Peyer's patch (tissue), 4 donors: ENCODE results near the gene UNC5A. TPM values are rescaled to one million over a fixed set of nuclear protein-coding genes. Genes with fewer than 3 reads are reported as not detected.

Experiments used
- DNase-seq, 3 donors: peaks; one replicate each; pipeline ENCODE4 v3.0.0-alpha.2; 2017 to 2019
- H3K27ac ChIP-seq, 4 donors: fragments of 200-600 bp; sonication (generic); one replicate each; pipeline ENCODE4 v1.5.1; 2016 to 2019
- H3K27me3 ChIP-seq, 2 donors: fragments of 200-600 bp; sonication (generic); one replicate each; pipeline ENCODE4 v1.5.1; 2019
- H3K36me3 ChIP-seq, 3 donors: fragments of 200-600 bp; sonication (generic); one replicate each; pipeline ENCODE4 v1.5.1; 2016 to 2019
- H3K4me1 ChIP-seq, 4 donors: fragments of 200-600 bp; sonication (generic); one replicate each; pipeline ENCODE4 v1.5.1; 2016 to 2019
- H3K4me3 ChIP-seq, 4 donors: fragments of 200-600 bp; sonication (generic); 1 replicate in 3 of 4; 2 replicates in 1 of 4; pipeline ENCODE4 v1.5.1; 2016 to 2019; ENCODE audit warnings: mild to moderate bottlenecking in 1 of 4
- H3K9me3 ChIP-seq, 4 donors: fragments of 200-600 bp; sonication (generic); one replicate each; pipeline ENCODE4 v1.5.1; 2016 to 2019; ENCODE audit warnings: mild to moderate bottlenecking in 1 of 4
- POLR2A ChIP-seq, 2 donors: fragments of 450-650 bp; IDR thresholded peaks; one replicate each; pipeline ENCODE4 v1.5.1; 2017; ENCODE audit warnings: antibody characterized with exemption in 2 of 2, mild to moderate bottlenecking in 2 of 2, moderate library complexity in 2 of 2
- total RNA-seq, 4 donors: library from RNA; depleted of rRNA; stranded (reverse); fragments of >200 nt; gene quantifications; one replicate each; pipeline ENCODE4 v1.1.0, GENCODE V29; 2016
- TF ChIP-seq, protein P1 (sequence below), 6 experiments: fragments of 450-650 bp in 4 of 6; fragments of 200-600 bp in 2 of 6; sonication (generic) in 1 of 6; IDR thresholded peaks; one replicate each; pipeline ENCODE4 v1.5.1; 2017 to 2019; ENCODE audit warnings: antibody characterized with exemption in 6 of 6, mild to moderate bottlenecking in 3 of 6, moderate library complexity in 1 of 6

UNC5A gene
- total RNA-seq, 4 donors from 2014 or later = 0.18 TPM; not detected in 3

DNA sequence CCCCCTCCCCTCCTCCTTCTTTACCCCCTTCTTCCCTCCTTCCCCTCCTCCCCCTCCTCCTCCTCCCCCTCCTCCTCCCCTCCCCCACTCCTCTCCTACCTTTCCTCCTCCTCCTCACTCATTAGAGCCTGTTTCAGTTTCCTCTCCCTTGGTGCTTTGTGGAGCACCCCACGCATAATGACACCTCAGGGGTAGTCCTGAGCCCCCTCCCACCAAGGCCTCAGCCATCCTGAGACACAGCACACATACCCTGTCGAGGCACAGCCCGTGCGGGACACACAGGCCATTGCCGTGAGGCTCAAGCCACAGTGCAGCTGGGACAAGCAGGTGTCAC lies 53.4 kb downstream of the UNC5A start:
- Histone ChIP-seq H3K27me3 (peaks cover 0 to 17% of the 10 kb centered on the region in 2 donors), H3K4me1 (no peaks in the 10 kb centered on the region)
- no peak for TF ChIP-seq POLR2A (IDR thresholded peaks at IDR 0.05)
- TF ChIP-seq, protein P1, sequence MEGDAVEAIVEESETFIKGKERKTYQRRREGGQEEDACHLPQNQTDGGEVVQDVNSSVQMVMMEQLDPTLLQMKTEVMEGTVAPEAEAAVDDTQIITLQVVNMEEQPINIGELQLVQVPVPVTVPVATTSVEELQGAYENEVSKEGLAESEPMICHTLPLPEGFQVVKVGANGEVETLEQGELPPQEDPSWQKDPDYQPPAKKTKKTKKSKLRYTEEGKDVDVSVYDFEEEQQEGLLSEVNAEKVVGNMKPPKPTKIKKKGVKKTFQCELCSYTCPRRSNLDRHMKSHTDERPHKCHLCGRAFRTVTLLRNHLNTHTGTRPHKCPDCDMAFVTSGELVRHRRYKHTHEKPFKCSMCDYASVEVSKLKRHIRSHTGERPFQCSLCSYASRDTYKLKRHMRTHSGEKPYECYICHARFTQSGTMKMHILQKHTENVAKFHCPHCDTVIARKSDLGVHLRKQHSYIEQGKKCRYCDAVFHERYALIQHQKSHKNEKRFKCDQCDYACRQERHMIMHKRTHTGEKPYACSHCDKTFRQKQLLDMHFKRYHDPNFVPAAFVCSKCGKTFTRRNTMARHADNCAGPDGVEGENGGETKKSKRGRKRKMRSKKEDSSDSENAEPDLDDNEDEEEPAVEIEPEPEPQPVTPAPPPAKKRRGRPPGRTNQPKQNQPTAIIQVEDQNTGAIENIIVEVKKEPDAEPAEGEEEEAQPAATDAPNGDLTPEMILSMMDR (IDR thresholded peaks at IDR 0.05) = no peak

DNA sequence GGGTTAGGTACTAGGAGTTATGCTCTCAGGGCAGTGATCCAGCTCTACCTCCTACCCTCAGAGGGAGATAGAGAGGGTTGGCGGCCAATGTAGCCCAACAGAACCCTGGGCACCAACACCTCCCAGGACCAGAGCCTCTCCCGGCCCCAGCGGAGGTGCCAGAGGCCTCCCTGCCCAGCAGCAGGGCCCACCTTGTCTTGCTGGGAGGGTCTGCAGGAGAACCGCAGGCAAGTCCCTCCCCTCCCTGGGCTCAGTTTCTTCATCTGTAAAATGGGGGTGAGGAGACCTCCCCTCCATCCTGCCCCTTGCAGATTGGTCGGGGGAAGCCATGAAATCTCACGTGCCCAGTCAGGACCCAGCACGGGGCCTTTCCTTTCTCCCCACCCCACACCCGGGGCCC lies 54.4 kb downstream of the UNC5A start:
- Histone ChIP-seq H3K27me3 (peaks cover 0 to 17% of the 10 kb centered on the region in 2 donors), H3K36me3 (no peaks in the 10 kb centered on the region), H3K27ac (no peak overlapping the region), H3K9me3 (no peaks in the 10 kb centered on the region), H3K4me1 (no peaks in the 10 kb centered on the region), H3K4me3 (no peak overlapping the region)
- DNase-seq = no peak
- no peak for TF ChIP-seq POLR2A (IDR thresholded peaks at IDR 0.05)
- TF ChIP-seq, protein P1 (IDR thresholded peaks at IDR 0.05) = no peak

More for the DNA sequence above, 53.4 kb downstream of the UNC5A start:
- no peak for DNase-seq
- no peak overlapping the region for H3K27ac ChIP-seq
- no peak overlapping the region for H3K4me3 ChIP-seq
- no peaks in the 10 kb centered on the region for H3K9me3 ChIP-seq
- no peaks in the 10 kb centered on the region for H3K36me3 ChIP-seq

DNA sequence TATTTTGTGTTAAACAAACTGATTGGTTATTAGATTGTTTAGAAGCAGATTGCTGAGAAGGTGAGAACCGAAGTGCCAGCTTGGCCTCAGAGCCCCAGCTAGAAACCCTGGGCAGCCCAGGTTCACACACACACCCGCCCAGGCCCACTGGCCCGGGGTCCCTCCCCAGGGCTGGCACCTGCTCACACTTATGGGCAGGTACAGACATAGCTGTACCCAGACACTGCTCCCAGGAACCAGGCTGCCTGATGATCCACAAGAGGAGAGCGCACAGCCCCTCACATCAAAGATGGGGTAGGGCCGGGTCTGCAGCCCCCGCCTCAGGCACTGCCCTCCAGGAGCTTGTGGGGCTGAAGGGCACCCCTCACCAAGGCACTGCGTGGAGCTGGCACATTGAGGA lies 55.6 kb downstream of the UNC5A start:
- DNase-seq = no peak
- H3K36me3 ChIP-seq = no peaks in the 10 kb centered on the region
- TF ChIP-seq, protein P1 (IDR thresholded peaks at IDR 0.05) = no peak
- TF ChIP-seq POLR2A (IDR thresholded peaks at IDR 0.05) = no peak
- no peak overlapping the region for H3K4me3 ChIP-seq
- no peaks in the 10 kb centered on the region for H3K4me1 ChIP-seq
- peaks cover 0 to 6% (median 0%) of the 10 kb centered on the region in 4 donors for H3K9me3 ChIP-seq
- H3K27ac ChIP-seq = no peak overlapping the region
- peaks cover 0 to 17% of the 10 kb centered on the region in 2 donors for H3K27me3 ChIP-seq

DNA sequence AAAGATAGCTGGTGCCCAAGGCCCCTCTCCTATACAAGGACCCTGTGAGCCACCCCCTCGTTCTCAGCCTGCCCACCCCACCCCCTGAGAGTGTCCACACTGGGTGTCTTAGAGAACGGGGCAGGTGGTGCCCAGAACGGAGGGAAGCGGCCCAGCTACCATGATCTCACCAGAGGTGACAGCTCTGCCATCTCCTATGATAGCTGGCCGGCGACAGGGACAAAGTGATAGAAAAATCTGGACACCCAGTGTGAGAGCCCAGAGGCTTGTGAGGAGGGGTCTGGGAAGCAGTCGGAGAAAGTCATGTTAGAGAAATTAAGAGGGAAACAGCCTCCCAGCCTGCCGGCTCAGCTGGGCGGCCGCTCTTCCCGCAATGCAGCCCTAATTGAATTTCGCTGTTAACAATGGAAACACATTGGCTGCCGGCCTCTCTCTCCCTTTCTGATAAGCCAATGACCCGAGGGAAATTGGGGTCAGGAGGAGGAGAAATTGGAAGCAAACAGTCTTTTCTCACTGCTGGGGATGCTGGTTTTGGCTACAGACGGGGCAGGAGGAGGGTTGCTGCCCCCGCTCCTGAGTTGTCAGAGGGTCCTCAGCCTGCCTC lies 56.5 kb downstream of the UNC5A start:
- Histone ChIP-seq H3K4me3 (no peak overlapping the region), H3K27ac (no peak overlapping the region), H3K4me1 (no peaks in the 10 kb centered on the region), H3K27me3 (peaks cover 0 to 17% of the 10 kb centered on the region in 2 donors), H3K36me3 (no peaks in the 10 kb centered on the region), H3K9me3 (peaks cover 0 to 6% (median 0%) of the 10 kb centered on the region in 4 donors)
- no peak for TF ChIP-seq POLR2A (IDR thresholded peaks at IDR 0.05)
- no peak for DNase-seq

DNA sequence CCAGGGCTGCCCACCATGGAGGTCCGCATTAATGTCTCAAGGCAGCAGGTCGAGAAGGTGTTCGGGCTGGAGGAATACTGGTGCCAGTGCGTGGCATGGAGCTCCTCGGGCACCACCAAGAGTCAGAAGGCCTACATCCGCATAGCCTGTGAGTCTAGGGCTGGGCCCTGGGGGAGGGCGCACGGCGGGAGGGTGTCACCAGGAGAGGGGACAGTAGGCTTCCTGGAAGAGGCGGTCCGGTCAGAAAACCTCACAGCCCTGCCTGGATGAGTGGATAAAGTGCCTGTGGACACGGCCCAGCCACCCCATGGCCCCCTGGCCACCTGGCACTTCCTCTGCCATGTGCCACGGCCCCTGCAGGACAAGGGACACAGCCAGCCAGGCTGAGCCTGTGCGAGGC lies 57.8 kb downstream of the UNC5A start:
- Histone ChIP-seq H3K27me3 (peaks cover 0 to 11% of the 10 kb centered on the region in 2 donors), H3K36me3 (no peaks in the 10 kb centered on the region), H3K4me1 (no peaks in the 10 kb centered on the region), H3K27ac (no peak overlapping the region), H3K9me3 (peaks cover 0 to 6% (median 0%) of the 10 kb centered on the region in 4 donors), H3K4me3 (no peak overlapping the region)
- TF ChIP-seq, protein P1 (IDR thresholded peaks at IDR 0.05) = no peak
- TF ChIP-seq POLR2A (IDR thresholded peaks at IDR 0.05) = no peak
- no peak for DNase-seq

DNA sequence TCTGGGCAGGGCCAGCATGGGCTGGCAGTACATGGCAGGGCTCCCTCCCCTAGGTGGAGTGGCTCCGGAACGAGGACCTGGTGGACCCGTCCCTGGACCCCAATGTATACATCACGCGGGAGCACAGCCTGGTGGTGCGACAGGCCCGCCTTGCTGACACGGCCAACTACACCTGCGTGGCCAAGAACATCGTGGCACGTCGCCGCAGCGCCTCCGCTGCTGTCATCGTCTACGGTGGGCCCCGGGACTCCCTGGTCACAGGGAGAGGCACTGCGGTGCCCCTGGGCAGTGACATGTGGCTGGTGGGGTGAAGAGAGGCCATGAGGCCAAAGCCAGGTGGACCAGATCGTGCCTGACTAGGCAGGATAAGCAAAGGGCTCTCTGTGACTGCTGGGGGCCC lies 58.4 kb downstream of the UNC5A start:
- peaks cover 0 to 11% of the 10 kb centered on the region in 2 donors for H3K27me3 ChIP-seq
- H3K27ac ChIP-seq = no peak overlapping the region
- H3K9me3 ChIP-seq = peaks cover 0 to 6% (median 0%) of the 10 kb centered on the region in 4 donors
- no peak for DNase-seq
- no peak overlapping the region for H3K4me3 ChIP-seq
- no peak for TF ChIP-seq POLR2A (IDR thresholded peaks at IDR 0.05)
- TF ChIP-seq, protein P1 (IDR thresholded peaks at IDR 0.05) = no peak
- no peaks in the 10 kb centered on the region for H3K4me1 ChIP-seq
- no peaks in the 10 kb centered on the region for H3K36me3 ChIP-seq
